ENCODE data around the gene IQSEC1.

- TF ChIP-seq EP300 (IDR thresholded peaks at IDR 0.05; ENCODE audit: low read depth) = no peak
- TF ChIP-seq POLR2A (IDR thresholded peaks at IDR 0.05) = no peak
- TF ChIP-seq CTCF (IDR thresholded peaks at IDR 0.05) = no peak
Observed at GRCh38 chr3:13066236-13066635, 7.0 kb downstream of the IQSEC1 start.

All from transverse colon (tissue), 3 donors.